Heart left ventricle (tissue), 16 donors: ENCODE measurements around the gene NR2F2. TPM values are rescaled to one million over a fixed set of nuclear protein-coding genes. Genes with fewer than 3 reads are reported as not detected.

Source experiments
- ATAC-seq, 4 donors: fragments of 200-7000 bp; cut with Tn5 transposase; one replicate each; pipeline ENCODE4 v1.9.1; 2020 to 2022; ENCODE audit warnings: moderate library complexity in 4 of 4, mild to moderate bottlenecking in 3 of 4, moderate number of reproducible peaks in 1 of 4
- DNase-seq, 5 donors: peaks; one replicate each; pipeline ENCODE4 v3.0.0-alpha.2; 2020
- H3K27ac ChIP-seq, 12 donors: fragments of 200-600 bp; sonication (generic) in 4 of 12; one replicate each; pipeline versions ENCODE4 v1.5.0 to v1.8.0; 2016 to 2022; ENCODE audit warnings: mild to moderate bottlenecking in 2 of 12
- H3K27me3 ChIP-seq, 9 donors: fragments of 200-600 bp; sonication (generic) in 2 of 9; one replicate each; pipeline versions ENCODE4 v1.5.1 to v1.8.0; 2016 to 2022; ENCODE audit warnings: mild to moderate bottlenecking in 3 of 9
- H3K36me3 ChIP-seq, 9 donors: fragments of 200-600 bp; sonication (generic) in 2 of 9; one replicate each; pipeline versions ENCODE4 v1.5.0 to v1.8.0; 2018 to 2022; ENCODE audit warnings: mild to moderate bottlenecking in 2 of 9
- H3K4me1 ChIP-seq, 12 donors: fragments of 200-600 bp; sonication (generic) in 4 of 12; one replicate each; pipeline versions ENCODE4 v1.5.0 to v1.8.0; 2016 to 2022; ENCODE audit warnings: mild to moderate bottlenecking in 3 of 12
- H3K4me3 ChIP-seq, 12 donors: fragments of 200-600 bp; sonication (generic) in 4 of 12; one replicate each; pipeline versions ENCODE4 v1.5.0 to v1.8.0; 2017 to 2022; ENCODE audit warnings: mild to moderate bottlenecking in 9 of 12, moderate library complexity in 4 of 12
- H3K9me3 ChIP-seq, 12 donors: fragments of 200-600 bp; sonication (generic) in 4 of 12; one replicate each; pipeline versions ENCODE4 v1.5.0 to v1.8.0; 2016 to 2022; ENCODE audit warnings: mild to moderate bottlenecking in 1 of 12
- CTCF ChIP-seq, 12 donors: fragments of 200-600 bp; sonication (generic) in 4 of 12; IDR thresholded peaks; one replicate each; pipeline versions ENCODE4 v1.5.0 to v1.8.0; 2018 to 2022; ENCODE audit warnings: antibody characterized with exemption in 12 of 12, mild to moderate bottlenecking in 5 of 12
- POLR2A ChIP-seq, 2 donors: fragments of 450-650 bp; IDR thresholded peaks; one replicate each; pipeline ENCODE4 v1.6.1; 2017; ENCODE audit warnings: antibody characterized with exemption in 2 of 2, mild to moderate bottlenecking in 2 of 2, moderate library complexity in 2 of 2
- WGBS, 4 donors: extraction: QIAGEN DNeasy Blood & Tissue Kit in 2 of 4; methylation state at CpG; one replicate each; pipeline versions ENCODE4 v1.1.5 to v1.1.7; 2013 to 2018; 5-methylcytosine and 5-hydroxymethylcytosine counted together
- intact Hi-C, 10 donors: fragments of 100-400 bp; cut with DNase I; formaldehyde crosslinking; loops; one replicate each; pipeline versions ENCODE4 v1.11.1 to v1.14.2; 2022
- polyA plus RNA-seq, 2 donors: library from polyadenylated mRNA; stranded (reverse); fragments of 200-250 nt; gene quantifications; one replicate each; pipeline ENCODE4 v1.2.3, GENCODE V29; 2013
- total RNA-seq, 9 donors: library from RNA; depleted of rRNA in 2 of 9; stranded (reverse); fragments of >200 nt in 2 of 9; fragmentation: NEBNext Ultra II Directional in 3 of 9; extraction: Animal tissue kit (Norgen Biotek cat#: 25700) in 3 of 9; gene quantifications; one replicate each; pipeline versions ENCODE4 v1.1.0 to v1.2.4, GENCODE V29; 2016 to 2023
- donor health status: ischemic (EF 13 %, LVEDD 7.1; RV severe dilation, severe dysfunction).
- donor health status: healthy with polysubstance abuse.
- donor health status: DM: no; HTN: yes; CAD: no.
- donor health status: DM: no; HTN: no; CAD: no.
- donor health status: ischemic (EF 25% LVEDD 6.9; RV normal size, moderate dysfunction).
- donor health status: ischemic (EF 25% LVEDD 5.7; RV mildly dilated, moderate dysfunction).
- donor health status: healthy.
- donor health status: DM: yes; HTN: yes; CAD: no.
- donor health status: ischemic (EF 35%, LVEDD 5.7; RV mildly dilated, moderate dysfunction).
- donor health status: nonischemic (EF 11% LVEDD 7.7; RV severe dilation, severe dysfunction).
- donor health status: DM: yes; HTN: yes; CAD: no.
- donor health status: PGD.
- donor health status: ischemic (EF 29% LVEDD 5.4; RV normal size, mild dysfunction).
- donor health status: nonischemic (EF 23%, LVEDD 6.1; RV moderate dilation, normal function).

Gene NR2F2
- total and polyA plus RNA-seq, 11 donors = 11.8 to 22.4 (median 16.1) TPM

- Histone ChIP-seq H3K9me3 (no peaks in the 10 kb centered on the region), H3K4me1 (peaks cover 0 to 20% (median 5%) of the 10 kb centered on the region in 12 donors), H3K27ac (peak overlapping the region; percentile 88 to 96 (median 92)), H3K36me3 (peaks cover 0 to 39% (median 9%) of the 10 kb centered on the region in 9 donors), H3K4me3 (peak overlapping the region; percentile 58 to 91 (median 77)), H3K27me3 (peaks cover 0 to 77% (median 5%) of the 10 kb centered on the region in 9 donors)
- peak in 3 of 5 donors; percentile 27 to 69 (median 51) for DNase-seq
- intact Hi-C loops = no loop called here
- peak in 2 of 4 donors; percentile 9 to 16 for ATAC-seq
- 3 to 7% (median 4%) methylated on average over 60 to 67 of the region's 67 CpGs for WGBS, 4 donors
- TF ChIP-seq POLR2A (IDR thresholded peaks at IDR 0.05) (no peak), CTCF (IDR thresholded peaks at IDR 0.05) (no peak)
These were observed 2.9 kb downstream of the NR2F2 start for GRCh38 chr15:96333131-96334016.

GRCh38 chr15:96334017-96334704 lies 3.7 kb downstream of the NR2F2 start:
- no peak for TF ChIP-seq POLR2A (IDR thresholded peaks at IDR 0.05)
- TF ChIP-seq CTCF (IDR thresholded peaks at IDR 0.05) = no peak

GRCh38 chr15:96334705-96335410 lies 4.4 kb downstream of the NR2F2 start:
- DNase-seq (no peak), ATAC-seq (no peak)
- H3K4me3 ChIP-seq = peak overlapping the region; percentile 58 to 91 (median 77)
- no peaks in the 10 kb centered on the region for H3K9me3 ChIP-seq
- H3K27ac ChIP-seq = peak overlapping the region; percentile 88 to 96 (median 92)
- WGBS, 4 donors = 40 to 64% (median 48%) methylated on average over 4 to 5 of the region's 5 CpGs
- intact Hi-C loops = no loop called here
- TF ChIP-seq CTCF (IDR thresholded peaks at IDR 0.05) (no peak), POLR2A (IDR thresholded peaks at IDR 0.05) (no peak)
- peaks cover 0 to 16% (median 1%) of the 10 kb centered on the region in 12 donors for H3K4me1 ChIP-seq
- H3K36me3 ChIP-seq = peaks cover 0 to 40% (median 9%) of the 10 kb centered on the region in 9 donors
- H3K27me3 ChIP-seq = peaks cover 0 to 72% (median 5%) of the 10 kb centered on the region in 9 donors

More at GRCh38 chr15:96334017-96334704, 3.7 kb downstream of the NR2F2 start:
- peaks cover 0 to 40% (median 9%) of the 10 kb centered on the region in 9 donors for H3K36me3 ChIP-seq
- 22 to 28% (median 26%) methylated on average over 11 to 49 of the region's 49 CpGs for WGBS, 4 donors
- H3K27ac ChIP-seq = peak overlapping the region; percentile 88 to 96 (median 92)
- intact Hi-C loops = no loop called here
- peak in 1 of 5 donors; percentile 62 for DNase-seq
- no peak for ATAC-seq
- peaks cover 0 to 72% (median 5%) of the 10 kb centered on the region in 9 donors for H3K27me3 ChIP-seq
- peak overlapping the region; percentile 58 to 91 (median 77) for H3K4me3 ChIP-seq
- no peaks in the 10 kb centered on the region for H3K9me3 ChIP-seq
- H3K4me1 ChIP-seq = peaks cover 0 to 20% (median 5%) of the 10 kb centered on the region in 12 donors
